NK-92 (cell line): Measurements from ENCODE around the gene TMEM9B.
A peak's percentile ranks its signal among the peaks of the same experiment; 100 is the strongest.

ENCODE experiments used
- DNase-seq: peaks from one replicate; lab custom pipeline; 2025; ENCODE audit not compliant: unreplicated experiment; lab: John Stamatoyannopoulos, UW

The TMEM9B gene

DNA sequence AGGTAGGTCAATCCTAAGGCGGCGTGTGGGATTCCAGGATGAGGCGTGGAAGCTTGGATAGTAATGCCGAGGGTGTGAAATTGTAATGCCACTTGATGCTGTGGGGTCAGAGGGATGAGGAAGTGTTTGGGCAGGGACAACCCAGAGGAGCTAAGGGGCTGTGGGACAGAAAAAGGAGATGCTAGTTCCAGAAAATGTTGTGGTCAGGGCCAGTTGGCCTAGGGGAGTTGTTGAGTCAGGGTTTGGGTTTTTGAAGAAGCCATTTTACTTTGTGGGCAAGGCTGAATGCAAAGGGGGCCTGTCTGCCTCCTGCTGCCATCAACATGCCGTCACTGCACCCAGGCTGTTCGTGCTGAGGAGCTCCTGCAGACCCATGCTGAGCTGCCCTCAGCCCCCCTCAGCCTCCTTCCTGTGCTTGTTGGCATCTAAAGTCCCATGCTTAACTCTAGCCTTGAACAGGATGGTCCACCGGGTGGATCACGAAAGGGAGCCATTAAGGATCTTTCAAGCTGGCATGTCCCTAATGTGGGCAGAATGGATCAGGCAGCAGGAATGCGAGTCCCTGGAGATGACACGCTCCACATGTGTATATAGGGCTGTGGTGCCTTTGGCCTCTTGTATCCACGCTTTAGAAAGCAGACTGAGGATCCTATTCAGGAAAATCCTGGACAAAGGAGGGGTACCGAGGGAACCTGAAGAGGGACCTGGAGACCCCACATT is 33.6 kb downstream of the TMEM9B start:
- DNase-seq: no peak

DNA sequence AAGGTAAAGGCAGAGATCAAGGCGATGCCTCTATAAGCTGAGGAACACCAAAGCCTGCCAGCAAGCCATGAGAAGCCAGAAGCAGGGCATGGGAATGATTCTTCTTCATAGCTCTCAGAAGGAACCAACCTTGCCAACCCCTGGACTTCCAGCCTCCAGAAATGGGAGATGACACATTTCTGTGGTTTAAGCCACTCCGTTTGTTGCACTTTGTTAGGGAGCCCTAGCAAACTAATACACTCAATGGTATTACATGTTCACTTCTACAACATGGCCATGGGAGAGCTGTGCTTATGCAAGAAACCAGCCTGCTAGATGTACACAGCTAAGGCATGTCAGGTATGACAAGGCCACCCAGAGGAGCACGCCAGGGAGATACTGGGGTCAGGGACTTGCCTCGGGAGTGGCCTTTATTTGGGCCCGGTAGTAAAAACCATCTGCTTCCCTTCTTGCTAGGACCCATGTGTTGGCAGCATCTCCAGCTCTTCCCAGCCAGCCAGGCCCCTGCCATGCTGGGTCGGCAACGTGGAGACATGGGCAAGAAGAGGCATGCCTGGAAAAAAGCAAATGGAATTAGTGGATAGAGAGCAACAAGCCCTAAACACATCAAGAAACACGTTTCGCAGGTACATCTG is 35.1 kb downstream of the TMEM9B start:
- DNase-seq: no peak

DNA sequence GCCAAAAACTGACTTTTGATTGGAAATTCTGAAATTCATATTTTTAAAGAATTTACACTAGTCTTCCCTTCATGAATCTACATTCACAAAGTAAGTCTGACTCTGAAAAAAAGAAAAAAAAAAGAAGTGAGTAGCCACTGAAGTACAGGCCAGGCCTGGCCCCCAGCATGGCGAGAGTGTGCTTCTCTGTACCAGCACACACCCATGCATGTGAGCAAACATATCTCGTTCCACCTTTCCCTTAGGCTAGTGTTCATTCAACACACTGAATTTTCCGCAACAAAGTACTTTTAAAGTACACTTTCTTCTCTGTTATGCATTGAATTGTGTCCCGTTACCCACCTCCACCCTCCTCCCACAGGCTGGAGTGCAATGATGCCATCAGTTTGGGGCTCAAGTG is 36.0 kb downstream of the TMEM9B start:
- DNase-seq: no peak

DNA sequence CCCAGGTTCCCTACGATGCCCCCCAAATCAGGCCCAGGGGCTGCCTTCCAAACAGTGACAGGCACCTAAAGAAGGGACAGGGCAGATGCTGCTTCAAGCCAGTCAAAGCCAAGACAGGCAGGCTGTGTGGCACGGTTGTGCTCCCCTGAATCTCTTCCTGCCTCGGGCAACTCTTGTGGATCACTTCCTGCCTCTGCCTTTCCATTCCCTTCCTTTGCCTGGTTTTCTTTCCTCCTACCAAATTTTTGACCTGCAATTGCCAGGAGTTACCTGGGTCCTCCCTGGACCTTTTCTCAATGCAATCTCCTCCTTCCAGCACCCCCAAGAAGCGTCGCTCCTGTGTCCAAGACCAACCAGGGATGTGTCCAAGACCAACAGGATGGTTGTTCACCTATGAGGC is 37.0 kb downstream of the TMEM9B start:
- no peak for DNase-seq

DNA sequence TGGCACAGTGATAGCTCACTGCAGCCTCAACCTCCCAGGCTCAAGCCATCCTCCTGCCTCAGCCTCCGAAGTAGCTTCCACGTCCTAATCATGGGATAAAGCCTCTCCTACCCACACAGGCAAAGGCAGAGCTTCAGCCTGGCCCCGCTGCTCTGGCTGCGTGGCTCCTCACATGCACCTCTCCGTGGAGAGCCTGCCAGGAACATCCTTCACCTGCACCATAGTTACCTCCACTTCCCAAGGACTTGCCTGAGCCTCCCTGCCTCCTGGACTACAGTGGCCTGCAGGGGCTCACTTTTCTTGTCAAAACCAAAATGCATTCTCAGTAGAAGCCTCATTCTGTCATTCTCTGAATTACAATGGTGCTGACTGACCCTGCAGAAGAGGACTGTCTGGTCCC is 38.0 kb downstream of the TMEM9B start:
- DNase-seq: no peak

DNA sequence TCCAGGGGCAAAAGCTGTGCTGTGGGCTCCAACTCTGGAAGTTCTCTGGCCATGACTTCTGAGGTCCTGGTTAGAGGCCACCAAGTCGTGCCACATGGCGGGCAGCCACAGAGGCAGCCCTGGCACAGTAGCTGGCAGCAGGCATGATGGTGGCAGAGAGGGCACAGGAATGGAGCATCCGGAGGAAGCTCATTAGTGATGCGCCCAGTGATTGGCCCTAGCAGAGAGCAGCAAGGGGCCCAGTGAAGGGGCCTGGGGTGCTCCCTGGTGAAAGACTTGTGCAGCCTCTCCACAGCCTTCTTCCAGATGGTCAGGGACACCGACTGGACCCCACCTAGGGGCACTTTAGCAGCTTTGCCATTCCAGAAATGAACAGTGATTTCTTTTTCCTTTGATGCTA is 38.5 kb downstream of the TMEM9B start:
- DNase-seq: no peak

DNA sequence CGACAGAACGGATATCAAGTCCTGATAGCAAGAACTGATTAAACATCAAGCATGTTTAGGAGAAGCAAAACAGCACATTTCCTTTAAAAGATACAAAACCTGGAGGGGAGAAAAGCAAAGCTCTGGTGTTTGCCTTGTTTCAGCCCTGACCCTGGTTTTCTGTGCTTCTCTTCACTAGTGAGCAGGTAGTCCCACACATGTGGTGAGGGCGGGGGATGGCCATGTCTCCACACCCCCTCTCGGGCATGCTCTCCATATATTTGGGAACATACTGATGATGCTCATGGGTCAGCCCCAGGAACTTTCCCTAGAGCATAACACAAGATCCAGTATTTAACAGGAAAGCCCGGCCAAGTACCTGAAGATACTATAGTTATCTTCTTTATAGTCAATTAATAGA is 41.6 kb downstream of the TMEM9B start:
- DNase-seq: no peak

DNA sequence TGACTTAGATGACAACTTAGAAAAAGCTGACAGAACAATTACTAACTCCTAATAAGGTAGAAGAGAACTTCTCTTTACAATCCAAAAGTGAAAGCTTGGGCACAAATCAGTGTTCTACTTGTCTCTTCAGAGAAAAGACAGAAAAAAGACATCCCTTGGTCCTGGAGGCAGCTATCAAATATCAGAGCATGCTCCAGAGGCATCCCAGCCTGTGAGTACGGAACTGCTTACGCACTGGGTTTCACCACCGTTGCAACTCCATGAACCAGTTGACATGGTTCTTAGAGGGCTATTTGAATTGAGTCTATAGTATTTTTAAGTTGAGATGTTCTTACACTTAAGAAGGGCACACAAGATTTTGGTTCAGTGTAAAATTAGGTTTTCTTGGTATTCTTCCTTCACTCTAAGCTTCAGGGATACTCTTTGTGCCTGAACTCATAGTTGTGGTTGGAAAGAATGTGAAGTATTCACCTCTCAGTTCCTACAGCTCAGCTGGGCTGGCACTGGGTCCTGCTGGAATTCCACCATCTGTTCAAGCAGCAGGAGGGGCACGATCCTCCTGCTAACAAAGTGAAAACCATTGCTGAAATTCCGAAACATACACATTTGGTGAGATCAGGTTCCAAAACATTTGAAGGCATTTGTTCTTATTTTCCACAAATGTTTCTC is 47.0 kb downstream of the TMEM9B start:
- DNase-seq: no peak

DNA sequence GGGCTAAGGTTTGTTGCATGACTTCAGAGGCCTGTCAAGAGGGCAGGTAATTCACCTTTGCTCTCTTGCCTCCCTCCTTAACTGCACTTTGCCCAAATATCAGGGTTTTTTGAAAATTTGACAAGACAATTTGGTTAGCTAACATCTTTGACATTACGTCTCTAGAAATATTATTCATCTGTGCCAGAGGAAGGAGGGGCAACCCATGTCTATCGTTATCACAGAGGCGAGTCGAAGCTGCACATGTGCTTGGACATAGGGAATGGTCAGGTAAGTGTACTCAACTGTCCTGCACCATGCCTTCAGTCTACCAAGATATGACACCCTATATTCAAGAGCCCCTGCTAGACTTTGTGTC is 49.6 kb downstream of the TMEM9B start:
- DNase-seq: no peak

DNA sequence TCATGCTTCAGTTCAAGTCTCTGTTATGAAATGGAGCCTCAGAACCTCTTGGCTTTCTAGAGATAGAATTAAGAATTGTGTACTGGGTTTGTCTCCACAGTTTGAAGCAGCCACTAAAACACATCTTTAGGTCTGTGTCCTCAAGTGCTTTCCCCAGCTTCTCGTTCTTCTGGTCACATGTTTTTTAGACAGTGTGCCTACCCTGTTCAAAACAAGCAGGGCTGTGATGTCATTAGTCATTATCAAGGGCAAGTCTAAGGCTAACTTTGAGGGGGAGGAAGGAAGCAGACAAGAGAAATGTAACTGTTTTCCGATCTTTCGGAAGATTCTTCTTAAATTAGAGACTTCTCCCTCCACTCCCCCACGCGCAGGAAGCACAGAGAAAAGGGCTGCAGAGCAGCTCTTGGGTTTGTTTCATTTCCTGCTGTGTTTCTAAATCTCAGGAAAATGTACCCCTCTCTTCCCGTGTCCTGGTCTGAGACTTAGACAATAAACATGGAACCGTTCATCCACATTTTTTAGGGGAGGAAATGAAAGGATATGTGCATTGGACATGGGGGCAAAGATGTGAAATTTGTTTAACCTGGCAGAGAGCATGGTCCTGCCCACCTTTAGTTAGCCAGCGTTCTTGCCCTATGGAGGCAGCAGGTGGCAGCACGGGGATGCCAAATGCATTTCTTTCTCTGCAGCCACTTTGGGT is 50.1 kb downstream of the TMEM9B start:
- no peak for DNase-seq

DNA sequence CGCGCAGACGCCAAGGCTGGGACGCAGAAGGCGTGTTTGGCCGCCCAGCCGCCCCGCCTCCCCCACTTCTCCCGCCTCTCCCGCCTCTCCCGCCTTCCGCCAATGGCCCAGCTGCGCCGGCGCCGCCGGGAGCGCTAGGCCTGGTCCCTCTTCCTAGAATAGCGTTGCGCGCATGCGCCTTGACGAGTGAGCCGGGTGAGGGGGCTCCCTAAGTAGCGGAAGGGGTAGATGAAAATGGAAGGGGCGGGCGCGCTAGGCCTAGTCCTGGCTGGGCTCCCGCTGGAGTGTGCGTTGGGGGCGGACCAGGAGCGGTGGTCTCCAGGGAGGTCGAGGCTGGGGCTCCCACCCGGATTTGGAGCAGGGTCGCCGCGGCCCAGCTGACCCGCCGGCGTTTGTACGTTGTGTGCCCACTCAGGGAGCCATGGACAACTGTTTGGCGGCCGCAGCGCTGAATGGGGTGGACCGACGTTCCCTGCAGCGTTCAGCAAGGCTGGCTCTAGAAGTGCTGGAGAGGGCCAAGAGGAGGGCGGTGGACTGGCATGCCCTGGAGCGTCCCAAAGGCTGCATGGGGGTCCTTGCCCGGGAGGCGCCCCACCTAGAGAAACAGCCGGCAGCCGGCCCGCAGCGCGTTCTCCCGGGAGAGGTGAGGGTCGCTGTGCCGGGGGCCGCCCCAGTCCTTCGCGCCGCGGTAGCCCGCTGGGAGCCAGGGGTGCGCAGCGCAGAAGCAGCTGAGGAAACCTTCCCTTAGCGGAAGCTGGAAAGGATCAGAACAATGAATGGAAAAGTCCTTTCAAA is 53.0 kb downstream of the TMEM9B start, which contains the start of gene AKIP1:
TSS of gene AKIP1 (plus strand) at position 161 of the 795 bp plus-strand sequence. CDS start at position 422, 261 bp downstream.
- peak; percentile 51 for DNase-seq

DNA sequence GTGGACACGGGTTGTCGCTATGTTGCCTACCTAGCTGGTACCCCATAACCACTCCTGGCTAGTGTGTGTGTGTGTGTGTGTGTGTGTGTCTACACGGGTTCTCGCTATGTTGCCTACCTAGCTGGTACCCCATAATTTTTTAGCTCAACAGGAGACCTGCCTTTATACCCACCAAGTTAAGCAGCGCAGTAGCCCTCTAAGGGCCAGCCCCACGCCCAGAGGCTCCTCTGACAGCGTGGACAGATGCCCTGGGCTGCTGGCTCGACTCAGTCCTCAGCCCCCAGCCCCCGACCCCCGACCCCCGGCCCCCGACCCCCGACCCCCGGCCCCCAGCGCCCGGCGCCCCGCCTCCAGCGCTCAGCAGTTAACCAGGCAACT is 53.6 kb downstream of the TMEM9B start:
- DNase-seq: no peak

DNA sequence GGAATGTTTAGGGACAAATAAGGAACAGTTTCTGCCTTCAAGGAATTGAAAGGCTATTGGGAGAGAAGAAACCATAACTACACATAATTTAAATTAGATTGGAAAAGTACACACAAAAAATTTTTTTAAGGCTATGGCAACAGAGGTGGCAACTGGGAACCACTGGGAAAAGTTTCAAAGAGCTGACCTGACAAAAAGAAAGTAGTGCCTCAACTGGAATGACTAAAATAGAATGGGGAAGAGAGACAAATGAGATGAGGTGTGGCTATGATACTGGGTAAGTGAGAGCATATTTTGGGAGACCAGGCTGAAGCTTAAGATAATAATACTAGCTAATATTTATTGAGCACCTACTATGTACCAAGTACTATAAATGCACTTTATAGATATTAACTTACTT is 56.1 kb downstream of the TMEM9B start:
- DNase-seq: no peak

DNA sequence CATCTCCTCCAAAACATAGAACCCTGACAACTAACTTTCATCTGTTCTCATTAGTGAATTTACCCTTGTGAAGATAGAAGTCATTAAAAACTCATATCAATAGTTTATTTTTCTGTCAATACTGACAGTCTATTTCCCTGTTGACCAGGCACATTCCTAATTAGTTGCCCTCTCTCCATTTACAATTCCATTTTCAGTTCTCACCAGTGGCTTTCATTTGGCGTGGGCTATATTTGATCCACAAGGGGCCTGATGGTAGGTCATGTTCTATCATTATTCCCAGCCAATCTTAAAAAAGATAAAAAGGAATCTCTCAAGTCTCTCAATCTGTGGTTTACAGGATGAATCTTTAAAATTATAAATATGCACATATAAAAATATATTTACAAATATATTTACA is 57.1 kb downstream of the TMEM9B start:
- no peak for DNase-seq

DNA sequence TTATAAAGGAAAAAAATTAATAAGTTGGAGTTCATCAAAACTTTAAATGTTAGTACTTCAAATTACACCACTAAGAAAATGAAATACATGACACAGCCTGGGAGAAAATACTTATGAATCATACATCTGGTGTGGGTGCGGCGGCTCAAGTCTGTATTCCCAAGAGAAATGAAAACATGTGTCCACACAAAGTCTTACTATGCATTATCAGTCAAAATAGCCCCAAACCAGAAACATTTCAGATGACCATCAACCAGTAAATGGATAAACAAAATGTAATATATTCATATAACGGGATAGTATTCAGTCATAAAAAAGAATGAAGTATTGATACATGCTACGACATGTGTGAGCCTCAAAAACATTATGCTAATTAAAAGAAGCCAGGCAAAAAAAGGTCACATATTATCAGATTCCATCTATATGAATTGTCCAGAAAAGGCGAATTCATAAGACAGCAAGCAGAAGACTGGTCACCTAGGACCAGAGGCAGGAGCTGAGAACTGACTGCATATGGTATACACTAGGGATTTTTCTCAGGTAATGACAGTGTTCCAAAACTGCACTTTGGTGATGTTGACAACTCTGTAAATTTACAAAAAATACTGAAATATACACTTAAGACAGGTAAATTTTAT is 58.6 kb downstream of the TMEM9B start:
- no peak for DNase-seq

DNA sequence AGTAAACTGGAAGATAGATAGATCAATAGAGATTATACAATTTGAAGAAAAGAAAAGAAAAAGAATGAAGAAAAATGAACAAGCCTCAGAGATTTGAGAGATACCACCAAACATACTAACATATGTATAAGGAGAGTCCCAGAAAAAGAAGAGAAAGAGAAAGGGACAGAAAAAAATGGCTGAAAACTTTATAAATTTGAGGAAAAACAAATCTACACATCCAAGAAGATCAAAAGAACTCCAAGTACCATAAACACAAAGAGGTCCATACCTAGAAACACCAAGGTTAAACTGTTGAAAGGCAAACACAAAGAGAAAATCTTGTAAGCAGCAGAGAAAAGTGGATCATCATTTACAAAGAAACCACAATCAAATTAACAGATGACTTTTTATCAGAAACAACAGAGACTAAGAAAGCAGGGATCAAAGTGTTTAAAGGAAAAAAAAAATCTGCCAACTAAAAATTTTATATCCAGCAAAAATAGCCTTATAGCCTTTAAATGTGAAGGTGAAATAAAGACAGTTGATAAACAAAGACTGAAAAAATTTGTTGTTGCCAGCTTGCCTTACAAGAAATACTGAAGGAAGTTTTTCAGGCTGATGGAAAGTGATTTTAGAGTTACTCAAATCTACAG is 65.0 kb downstream of the TMEM9B start:
- DNase-seq: no peak
